ENCODE measurements around the gene TRPT1. TPM values are rescaled to one million over a fixed set of nuclear protein-coding genes. Genes with fewer than 3 reads are reported as not detected.

Gene TRPT1
- total RNA-seq = 35.5 TPM

GRCh38 chr11:64225608-64226506 lies at the start of gene TRPT1, which contains the start of gene NUDT22:
TSS of gene TRPT1 (minus strand) at chr11:64226186. CDS start at chr11:64225860, 326 bp downstream.
TSS of gene NUDT22 (plus strand) at chr11:64226274. CDS start at chr11:64226653, 379 bp downstream.

GRCh38 chr11:64251016-64251752 lies 25.2 kb upstream of the TRPT1 start, which contains the start of gene PLCB3:
TSS of gene PLCB3 (plus strand) at chr11:64251530. CDS start at chr11:64251650, 120 bp downstream.

GRCh38 chr11:64246871-64247728 lies 21.1 kb upstream of the TRPT1 start, which contains the start of gene PPP1R14B:
TSS of gene PPP1R14B (minus strand) at chr11:64246943. CDS start at chr11:64246673, 270 bp downstream.

GRCh38 chr11:64240435-64241240 lies 14.7 kb upstream of the TRPT1 start, which contains the start of gene FKBP2:
TSS of gene FKBP2 (plus strand) at chr11:64241095. CDS start at chr11:64242388, 1,293 bp downstream.

GRCh38 chr11:64233913-64234586 lies 8.1 kb upstream of the TRPT1 start, which contains the start of gene VEGFB:
TSS of gene VEGFB (plus strand) at chr11:64234584. CDS start at chr11:64234834, 250 bp downstream.

GRCh38 chr11:64230171-64230984 lies 4.4 kb upstream of the TRPT1 start, which contains the start of gene DNAJC4:
TSS of gene DNAJC4 (plus strand) at chr11:64230548. CDS start at chr11:64230855, 307 bp downstream.

GRCh38 chr11:64206457-64207255 lies 19.3 kb downstream of the TRPT1 start, which contains the start of gene FERMT3:
TSS of gene FERMT3 (plus strand) at chr11:64206721. CDS start at chr11:64207365, 644 bp downstream.

GRCh38 chr11:64185693-64186491 lies 40.1 kb downstream of the TRPT1 start, which contains the start of gene STIP1:
TSS of gene STIP1 (plus strand) at chr11:64186171. CDS start at chr11:64186262, 91 bp downstream.

Other genes with a start within 250 kb of the TRPT1 start
- gene OTUB1, start 239.7 kb downstream of the TRPT1 start, total RNA-seq = 49.4 TPM
- gene FLRT1, start 190.3 kb downstream of the TRPT1 start, total RNA-seq = 6.1 TPM
- 36.0 TPM for gene MACROD1, start 60.1 kb downstream of the TRPT1 start, total RNA-seq
- gene STIP1, start 40.0 kb downstream of the TRPT1 start, total RNA-seq = 114 TPM
- gene FERMT3, start 19.5 kb downstream of the TRPT1 start, total RNA-seq = 13.4 TPM
- 51.3 TPM for gene NUDT22, start 88 bp upstream of the TRPT1 start, total RNA-seq
- 28.6 TPM for gene DNAJC4, start 4.4 kb upstream of the TRPT1 start, total RNA-seq
- 50.6 TPM for gene VEGFB, start 8.4 kb upstream of the TRPT1 start, total RNA-seq
- gene FKBP2, start 14.9 kb upstream of the TRPT1 start, total RNA-seq = 104 TPM
- gene PPP1R14B, start 20.8 kb upstream of the TRPT1 start, total RNA-seq = 48.6 TPM
- gene PLCB3, start 25.3 kb upstream of the TRPT1 start, total RNA-seq = 16.9 TPM
- gene BAD, start 58.5 kb upstream of the TRPT1 start, total RNA-seq = 101 TPM
- 13.6 TPM for gene GPR137, start 59.7 kb upstream of the TRPT1 start, total RNA-seq
- gene KCNK4, start 65.1 kb upstream of the TRPT1 start, total RNA-seq = not detected
- gene CATSPERZ, start 74.2 kb upstream of the TRPT1 start, total RNA-seq = not detected
- 29.7 TPM for gene ESRRA, start 79.3 kb upstream of the TRPT1 start, total RNA-seq
- gene TRMT112, start 91.4 kb upstream of the TRPT1 start, total RNA-seq = 194 TPM
- gene PRDX5, start 91.9 kb upstream of the TRPT1 start, total RNA-seq = 138 TPM
- gene CCDC88B, start 114.0 kb upstream of the TRPT1 start, total RNA-seq = 10.8 TPM
- gene RPS6KA4, start 133.0 kb upstream of the TRPT1 start, total RNA-seq = 16.8 TPM

All from metanephros (tissue), 1 donor.